ENCODE data around the gene PIGH. TPM values are rescaled to one million over a fixed set of nuclear protein-coding genes. Genes with fewer than 3 reads are reported as not detected.

Gene PIGH
- total and polyA plus RNA-seq, 8 donors = 5.2 to 222 (median 21.0) TPM

DNA sequence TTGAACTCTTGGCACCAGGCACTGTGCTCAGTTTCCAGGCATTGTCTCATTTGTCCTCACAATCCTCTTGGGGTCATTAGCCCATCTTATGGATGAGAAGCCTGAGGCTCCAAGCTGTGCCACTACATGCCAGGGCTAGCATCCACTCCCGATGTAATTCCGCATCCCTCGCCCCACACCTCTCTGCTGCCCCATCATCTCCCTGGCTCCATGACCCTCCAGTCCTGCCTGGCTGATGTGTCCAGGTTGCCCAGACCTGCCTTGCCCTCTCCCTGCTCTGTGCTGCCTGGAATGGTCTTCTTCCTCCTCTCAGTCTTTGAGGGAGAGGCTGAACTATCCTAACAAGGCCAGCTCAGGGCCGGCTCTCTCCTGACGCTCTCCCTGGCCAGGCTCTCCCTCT lies 27.5 kb downstream of the PIGH start:
- Histone ChIP-seq H3K4me3 (no peak overlapping the region), H3K4me1 (peaks cover 0 to 4% (median 0%) of the 10 kb centered on the region in 4 donors), H3K36me3 (peaks cover 3 to 38% (median 29%) of the 10 kb centered on the region in 4 donors), H3K9me3 (no peaks in the 10 kb centered on the region), H3K27ac (no peak overlapping the region), H3K27me3 (no peaks in the 10 kb centered on the region)
- intact Hi-C loops (cut with DNase I; ENCODE audit: low total_unique reads) = no loop called here
- WGBS, 5 donors = 94 to 96% (median 95%) methylated on average over 5 of the region's 5 CpGs
- TF ChIP-seq POLR2A (IDR thresholded peaks at IDR 0.05) = no peak
- no peak for TF ChIP-seq EP300 (IDR thresholded peaks at IDR 0.05)
- TF ChIP-seq, protein P1, sequence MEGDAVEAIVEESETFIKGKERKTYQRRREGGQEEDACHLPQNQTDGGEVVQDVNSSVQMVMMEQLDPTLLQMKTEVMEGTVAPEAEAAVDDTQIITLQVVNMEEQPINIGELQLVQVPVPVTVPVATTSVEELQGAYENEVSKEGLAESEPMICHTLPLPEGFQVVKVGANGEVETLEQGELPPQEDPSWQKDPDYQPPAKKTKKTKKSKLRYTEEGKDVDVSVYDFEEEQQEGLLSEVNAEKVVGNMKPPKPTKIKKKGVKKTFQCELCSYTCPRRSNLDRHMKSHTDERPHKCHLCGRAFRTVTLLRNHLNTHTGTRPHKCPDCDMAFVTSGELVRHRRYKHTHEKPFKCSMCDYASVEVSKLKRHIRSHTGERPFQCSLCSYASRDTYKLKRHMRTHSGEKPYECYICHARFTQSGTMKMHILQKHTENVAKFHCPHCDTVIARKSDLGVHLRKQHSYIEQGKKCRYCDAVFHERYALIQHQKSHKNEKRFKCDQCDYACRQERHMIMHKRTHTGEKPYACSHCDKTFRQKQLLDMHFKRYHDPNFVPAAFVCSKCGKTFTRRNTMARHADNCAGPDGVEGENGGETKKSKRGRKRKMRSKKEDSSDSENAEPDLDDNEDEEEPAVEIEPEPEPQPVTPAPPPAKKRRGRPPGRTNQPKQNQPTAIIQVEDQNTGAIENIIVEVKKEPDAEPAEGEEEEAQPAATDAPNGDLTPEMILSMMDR (IDR thresholded peaks at IDR 0.05) = no peak
- no peak for TF ChIP-seq POLR2AphosphoS5 (IDR thresholded peaks at IDR 0.05)
- no peak for DNase-seq

DNA sequence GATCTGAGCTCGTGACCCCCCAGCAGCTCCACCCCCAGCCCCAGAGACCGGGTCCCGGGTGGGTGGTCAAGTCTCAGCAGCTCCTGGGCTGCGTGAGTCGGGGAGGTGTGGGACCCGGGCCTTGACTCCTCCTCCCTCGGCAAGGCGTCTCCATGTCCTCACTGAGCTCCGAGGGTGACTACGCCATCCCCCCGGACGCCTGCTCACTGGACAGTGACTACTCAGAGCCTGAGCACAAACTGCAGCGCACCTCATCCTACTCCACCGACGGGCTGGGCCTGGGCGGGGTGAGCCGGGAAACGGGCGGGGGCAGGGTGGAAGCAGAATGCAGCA lies 28.1 kb downstream of the PIGH start:
- no peak for DNase-seq
- 81 to 91% (median 88%) methylated on average over 11 to 19 of the region's 19 CpGs for WGBS, 5 donors
- Histone ChIP-seq H3K4me3 (no peak overlapping the region), H3K9me3 (no peaks in the 10 kb centered on the region), H3K4me1 (peaks cover 0 to 8% (median 3%) of the 10 kb centered on the region in 4 donors), H3K27ac (no peak overlapping the region), H3K27me3 (no peaks in the 10 kb centered on the region), H3K36me3 (peaks cover 3 to 34% (median 29%) of the 10 kb centered on the region in 4 donors)
- TF ChIP-seq POLR2AphosphoS5 (IDR thresholded peaks at IDR 0.05) (no peak), EP300 (IDR thresholded peaks at IDR 0.05) (no peak), POLR2A (IDR thresholded peaks at IDR 0.05) (no peak)
- TF ChIP-seq, protein P1 (IDR thresholded peaks at IDR 0.05) = no peak
- intact Hi-C loops (cut with DNase I; ENCODE audit: low total_unique reads) = no loop called here

DNA sequence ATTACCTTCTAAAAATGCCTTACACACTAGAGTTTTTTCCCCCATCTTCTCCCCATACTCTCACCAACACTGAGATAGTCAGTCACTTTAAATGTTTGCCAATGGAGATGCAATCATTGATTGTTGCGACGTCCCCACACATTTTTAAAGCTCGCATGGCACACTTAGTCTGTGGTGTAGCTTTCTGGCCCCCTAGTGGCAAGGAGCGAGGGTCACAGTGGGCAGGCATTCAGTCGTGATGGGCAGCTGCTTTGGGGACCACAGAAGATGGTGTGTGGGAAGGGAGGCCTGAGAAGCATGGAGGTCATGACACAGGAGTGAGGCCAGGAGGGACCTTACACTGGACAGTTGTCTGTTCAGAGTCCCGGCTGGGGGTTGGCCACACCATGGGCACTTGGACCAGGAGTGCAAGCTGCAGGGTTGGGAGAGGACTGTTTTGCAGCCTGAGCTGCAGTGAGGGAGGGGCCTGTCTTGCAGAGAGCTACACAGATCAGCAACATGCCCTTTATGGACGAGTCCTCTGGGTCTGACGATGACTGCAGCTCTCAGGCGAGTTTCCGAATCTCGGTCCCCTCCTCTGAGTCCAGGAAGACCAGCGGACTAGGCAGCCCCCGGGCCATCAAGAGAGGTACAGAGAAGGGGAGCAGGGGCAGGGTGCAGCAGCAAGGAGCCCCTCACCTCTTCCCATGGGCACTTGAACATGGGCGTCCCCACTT lies 28.6 kb downstream of the PIGH start:
- Histone ChIP-seq H3K4me1 (peaks cover 0 to 8% (median 3%) of the 10 kb centered on the region in 4 donors), H3K36me3 (peaks cover 3 to 33% (median 27%) of the 10 kb centered on the region in 4 donors), H3K27ac (no peak overlapping the region), H3K27me3 (no peaks in the 10 kb centered on the region), H3K4me3 (no peak overlapping the region), H3K9me3 (no peaks in the 10 kb centered on the region)
- intact Hi-C loops (cut with DNase I; ENCODE audit: low total_unique reads) = no loop called here
- TF ChIP-seq, protein P1 (IDR thresholded peaks at IDR 0.05) = peak in 5 of 7 experiments; percentile 79 to 86 (median 84)
- TF ChIP-seq POLR2AphosphoS5 (IDR thresholded peaks at IDR 0.05) (peak in 1 of 3 donors; percentile 23), EP300 (IDR thresholded peaks at IDR 0.05) (no peak), POLR2A (IDR thresholded peaks at IDR 0.05) (no peak)
- 32 to 51% (median 46%) methylated on average over 11 to 14 of the region's 14 CpGs for WGBS, 5 donors
- peak; percentile 71 to 85 for DNase-seq

DNA sequence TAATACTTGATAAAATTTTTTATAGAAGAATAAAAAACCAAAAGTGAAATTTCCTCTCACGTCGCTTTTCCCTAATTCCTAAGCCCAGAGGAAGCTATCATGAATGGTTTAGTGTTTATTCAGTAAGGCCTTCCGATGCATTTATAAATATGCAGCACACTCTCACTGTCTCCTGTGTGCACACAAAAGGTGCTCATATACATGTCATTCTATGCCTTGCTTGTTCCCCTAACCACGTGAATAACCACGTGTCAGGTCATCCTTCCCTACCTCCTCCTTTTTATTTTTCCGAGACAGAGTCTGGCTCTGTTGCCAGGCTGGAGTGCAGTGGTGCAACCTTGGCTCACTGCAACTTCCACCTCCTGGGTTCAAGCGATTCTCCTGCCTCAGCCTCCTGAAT lies 29.6 kb downstream of the PIGH start:
- 82 to 91% (median 84%) methylated on average over 7 of the region's 7 CpGs for WGBS, 5 donors
- Histone ChIP-seq H3K4me3 (no peak overlapping the region), H3K27me3 (no peaks in the 10 kb centered on the region), H3K4me1 (peaks cover 0 to 8% (median 3%) of the 10 kb centered on the region in 4 donors), H3K9me3 (no peaks in the 10 kb centered on the region), H3K27ac (no peak overlapping the region), H3K36me3 (peaks cover under 1 to 28% (median 18%) of the 10 kb centered on the region in 4 donors)
- intact Hi-C loops (cut with DNase I; ENCODE audit: low total_unique reads) = no loop called here
- TF ChIP-seq, protein P1 (IDR thresholded peaks at IDR 0.05) = no peak
- no peak for TF ChIP-seq POLR2AphosphoS5 (IDR thresholded peaks at IDR 0.05)
- TF ChIP-seq POLR2A (IDR thresholded peaks at IDR 0.05) = no peak
- TF ChIP-seq EP300 (IDR thresholded peaks at IDR 0.05) = no peak
- no peak for DNase-seq
